Measurements from ENCODE around the gene HDAC11.

The HDAC11 gene

GRCh38 chr3:13540297-13540995 lies 60.3 kb downstream of the HDAC11 start:
- TF ChIP-seq GABPA (IDR thresholded peaks at IDR 0.05; ENCODE audit: low read depth) (no peak), POLR2AphosphoS5 (IDR thresholded peaks at IDR 0.05; ENCODE audit: low read depth) (no peak), CTCF (IDR thresholded peaks at IDR 0.05; ENCODE audit: insufficient read depth, low read length) (no peak), REST (IDR thresholded peaks at IDR 0.05; ENCODE audit: insufficient replicate concordance, low read depth) (no peak), SPI1 (IDR thresholded peaks at IDR 0.05; ENCODE audit: borderline replicate concordance, low read depth) (no peak)
- DNase-seq (ENCODE audit: low read depth in 1 of 2, low spot score in 1 of 2) = no peak
- Histone ChIP-seq H3K4me3 (replicated peaks; ENCODE audit: insufficient read depth, low read length) (no peak overlapping the region), H3K27ac (replicated peaks) (no peak overlapping the region), H3K27me3 (ENCODE audit: insufficient read depth, poor library complexity, severe bottlenecking) (no peaks in the 10 kb centered on the region)

- H3K4me3 ChIP-seq (replicated peaks; ENCODE audit: insufficient read depth, low read length) = no peak overlapping the region
- H3K27ac ChIP-seq (replicated peaks) = no peak overlapping the region
- TF ChIP-seq GABPA (IDR thresholded peaks at IDR 0.05; ENCODE audit: low read depth) (no peak), REST (IDR thresholded peaks at IDR 0.05; ENCODE audit: insufficient replicate concordance, low read depth) (no peak), SPI1 (IDR thresholded peaks at IDR 0.05; ENCODE audit: borderline replicate concordance, low read depth) (no peak), POLR2AphosphoS5 (IDR thresholded peaks at IDR 0.05; ENCODE audit: low read depth) (no peak), CTCF (IDR thresholded peaks at IDR 0.05; ENCODE audit: insufficient read depth, low read length) (no peak)
- no peaks in the 10 kb centered on the region for H3K27me3 ChIP-seq (ENCODE audit: insufficient read depth, poor library complexity, severe bottlenecking)
- DNase-seq (ENCODE audit: low read depth in 1 of 2, low spot score in 1 of 2) = no peak
Observed at GRCh38 chr3:13541691-13542090, 61.6 kb downstream of the HDAC11 start.

GRCh38 chr3:13542142-13542541 lies 62.0 kb downstream of the HDAC11 start:
- Histone ChIP-seq H3K4me3 (replicated peaks; ENCODE audit: insufficient read depth, low read length) (no peak overlapping the region), H3K27ac (replicated peaks) (no peak overlapping the region), H3K27me3 (ENCODE audit: insufficient read depth, poor library complexity, severe bottlenecking) (no peaks in the 10 kb centered on the region)
- DNase-seq (ENCODE audit: low read depth in 1 of 2, low spot score in 1 of 2) = no peak
- TF ChIP-seq POLR2AphosphoS5 (IDR thresholded peaks at IDR 0.05; ENCODE audit: low read depth) (no peak), REST (IDR thresholded peaks at IDR 0.05; ENCODE audit: insufficient replicate concordance, low read depth) (no peak), GABPA (IDR thresholded peaks at IDR 0.05; ENCODE audit: low read depth) (no peak), SPI1 (IDR thresholded peaks at IDR 0.05; ENCODE audit: borderline replicate concordance, low read depth) (no peak), CTCF (IDR thresholded peaks at IDR 0.05; ENCODE audit: insufficient read depth, low read length) (no peak)

All from HL-60 (cell line).